Progenitor cell of endocrine pancreas (in vitro differentiated cells): ENCODE data around the gene OR8B8. TPM values are rescaled to one million over a fixed set of nuclear protein-coding genes. Genes with fewer than 3 reads are reported as not detected.

Source experiments
- DNase-seq: peaks from one replicate; pipeline ENCODE4 v3.0.0; 2021; ENCODE audit warnings: low spot score; ENCODE audit not compliant: unreplicated experiment
- H3K27ac Mint-ChIP-seq: 2 replicates; pipeline ENCODE4 v1.8.0; 2021; ENCODE audit warnings: mild to moderate bottlenecking, moderate library complexity, mixed read lengths
- H3K27me3 Mint-ChIP-seq: 2 replicates; pipeline ENCODE4 v1.8.0; 2021; ENCODE audit warnings: mixed read lengths
- H3K36me3 Mint-ChIP-seq: 2 replicates; pipeline ENCODE4 v1.8.0; 2022; ENCODE audit warnings: mixed read lengths; ENCODE audit not compliant: insufficient read depth
- H3K4me1 Mint-ChIP-seq: 2 replicates; pipeline ENCODE4 v1.8.0; 2021; ENCODE audit warnings: low read depth, mixed read lengths
- H3K4me3 Mint-ChIP-seq: 2 replicates; pipeline ENCODE4 v1.8.0; 2021; ENCODE audit warnings: low read depth, mild to moderate bottlenecking, moderate library complexity, mixed read lengths
- H3K9me3 Mint-ChIP-seq: 2 replicates; pipeline ENCODE4 v1.8.0; 2021; ENCODE audit warnings: low read depth, mixed read lengths
- total RNA-seq: library from RNA; stranded (reverse); gene quantifications from 2 replicates; pipeline ENCODE4 v1.2.1, GENCODE V29; 2021
- TF ChIP-seq, protein P1 (sequence below): fragments of 200-600 bp; sonication (generic); IDR thresholded peaks from one replicate; pipeline ENCODE4 v1.5.0; 2021; ENCODE audit warnings: antibody characterized with exemption, mild to moderate bottlenecking; ENCODE audit not compliant: unreplicated experiment

Gene OR8B8
- total RNA-seq, 1 donor from 2014 or later: not detected

DNA sequence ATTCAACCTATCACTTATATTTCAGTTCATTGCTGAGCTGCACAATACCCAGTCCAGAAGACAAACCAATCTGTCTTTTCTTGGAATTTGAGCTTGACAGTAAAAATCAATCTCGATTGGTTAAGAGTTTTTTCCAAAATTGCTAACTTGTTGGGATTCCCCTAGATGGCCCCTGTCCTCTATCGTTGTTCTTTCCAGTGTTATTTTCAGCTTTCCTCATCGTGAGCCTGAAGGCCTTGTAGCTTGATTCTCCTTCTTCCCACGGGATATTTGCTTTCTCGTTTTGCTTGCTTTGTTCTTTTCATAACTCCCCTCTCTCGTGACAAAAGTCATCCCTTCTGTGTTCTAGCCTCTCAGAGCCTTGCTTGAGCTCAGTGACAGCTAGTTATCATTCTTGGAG, 3.1 kb downstream of the OR8B8 start:
- H3K27me3 Mint-ChIP-seq: peaks cover 59% of the 10 kb centered on the region
- peaks cover 6% of the 10 kb centered on the region for H3K4me1 Mint-ChIP-seq
- TF ChIP-seq, protein P1, sequence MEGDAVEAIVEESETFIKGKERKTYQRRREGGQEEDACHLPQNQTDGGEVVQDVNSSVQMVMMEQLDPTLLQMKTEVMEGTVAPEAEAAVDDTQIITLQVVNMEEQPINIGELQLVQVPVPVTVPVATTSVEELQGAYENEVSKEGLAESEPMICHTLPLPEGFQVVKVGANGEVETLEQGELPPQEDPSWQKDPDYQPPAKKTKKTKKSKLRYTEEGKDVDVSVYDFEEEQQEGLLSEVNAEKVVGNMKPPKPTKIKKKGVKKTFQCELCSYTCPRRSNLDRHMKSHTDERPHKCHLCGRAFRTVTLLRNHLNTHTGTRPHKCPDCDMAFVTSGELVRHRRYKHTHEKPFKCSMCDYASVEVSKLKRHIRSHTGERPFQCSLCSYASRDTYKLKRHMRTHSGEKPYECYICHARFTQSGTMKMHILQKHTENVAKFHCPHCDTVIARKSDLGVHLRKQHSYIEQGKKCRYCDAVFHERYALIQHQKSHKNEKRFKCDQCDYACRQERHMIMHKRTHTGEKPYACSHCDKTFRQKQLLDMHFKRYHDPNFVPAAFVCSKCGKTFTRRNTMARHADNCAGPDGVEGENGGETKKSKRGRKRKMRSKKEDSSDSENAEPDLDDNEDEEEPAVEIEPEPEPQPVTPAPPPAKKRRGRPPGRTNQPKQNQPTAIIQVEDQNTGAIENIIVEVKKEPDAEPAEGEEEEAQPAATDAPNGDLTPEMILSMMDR: no peak
- H3K9me3 Mint-ChIP-seq: no peaks in the 10 kb centered on the region
- no peak for DNase-seq
- no peak overlapping the region for H3K4me3 Mint-ChIP-seq
- no peaks in the 10 kb centered on the region for H3K36me3 Mint-ChIP-seq
- peak overlapping the region; percentile 84 for H3K27ac Mint-ChIP-seq

DNA sequence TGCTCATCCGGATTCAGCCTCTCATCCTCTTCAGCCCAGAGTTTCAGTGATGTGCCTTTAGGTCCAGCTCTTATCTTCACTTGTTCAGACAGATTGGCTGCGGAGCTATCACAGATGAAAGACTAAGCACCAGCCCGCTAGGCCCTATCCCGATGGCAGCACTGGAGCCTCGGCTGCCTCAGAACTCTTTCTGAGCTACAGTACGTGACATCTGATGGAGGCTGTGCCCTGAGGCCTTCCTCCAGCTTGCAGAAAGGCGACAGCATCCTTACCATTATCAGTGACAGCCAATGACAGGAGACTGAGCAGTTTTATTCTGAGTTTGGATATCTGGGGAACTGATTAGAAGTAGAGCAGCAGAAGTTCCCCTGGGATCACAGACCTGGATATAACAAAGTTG, 4.0 kb downstream of the OR8B8 start:
- Mint-ChIP-seq H3K4me3 (no peak overlapping the region), H3K4me1 (peaks cover 6% of the 10 kb centered on the region)
- TF ChIP-seq, protein P1: no peak

DNA sequence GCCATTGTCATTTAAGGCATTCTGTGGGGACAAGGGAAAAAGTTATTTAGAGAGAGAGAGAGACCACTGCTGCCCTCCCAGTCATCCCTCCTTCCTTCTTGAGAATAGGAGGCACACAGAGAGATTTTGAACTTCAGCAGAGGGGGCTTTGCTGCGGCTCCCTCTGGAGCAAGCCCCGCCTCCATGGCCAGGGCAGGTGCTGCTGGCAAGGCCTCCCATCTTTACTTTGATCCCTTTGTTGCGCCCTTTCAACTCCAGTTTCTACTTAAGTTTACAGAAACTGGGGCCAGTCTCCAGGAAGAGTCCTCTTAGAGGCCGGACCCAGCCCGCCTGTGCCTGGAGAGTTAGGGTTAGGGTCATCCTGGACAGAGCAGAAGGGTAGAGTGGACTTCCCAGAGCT, 4.4 kb downstream of the OR8B8 start:
- Mint-ChIP-seq H3K4me1 (peaks cover 6% of the 10 kb centered on the region), H3K9me3 (no peaks in the 10 kb centered on the region), H3K4me3 (no peak overlapping the region), H3K27ac (no peak overlapping the region), H3K27me3 (peaks cover 63% of the 10 kb centered on the region), H3K36me3 (no peaks in the 10 kb centered on the region)
- DNase-seq: no peak
- TF ChIP-seq, protein P1: no peak

More for the DNA sequence above, 4.0 kb downstream of the OR8B8 start:
- H3K27ac Mint-ChIP-seq: no peak overlapping the region
- no peaks in the 10 kb centered on the region for H3K9me3 Mint-ChIP-seq
- peaks cover 60% of the 10 kb centered on the region for H3K27me3 Mint-ChIP-seq
- DNase-seq: no peak
- no peaks in the 10 kb centered on the region for H3K36me3 Mint-ChIP-seq

DNA sequence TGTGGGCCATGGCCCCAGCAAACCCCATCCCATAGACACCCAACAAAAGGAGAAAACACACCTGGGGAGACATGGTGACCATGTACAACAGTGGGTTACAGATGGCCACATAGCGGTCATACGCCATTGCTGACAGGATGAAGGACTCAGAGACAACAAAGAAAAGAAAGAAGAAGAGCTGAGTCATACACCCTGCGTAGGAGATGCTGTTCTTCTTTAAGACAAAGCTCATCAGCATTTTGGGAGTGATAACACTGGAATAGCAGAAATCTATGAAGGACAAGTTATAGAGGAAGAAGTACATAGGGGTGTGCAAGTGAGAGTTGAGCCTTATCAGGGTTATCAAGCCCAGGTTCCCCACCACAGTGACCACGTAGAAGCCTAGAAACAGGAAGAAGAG, 4.9 kb downstream of the OR8B8 start:
- no peak overlapping the region for H3K27ac Mint-ChIP-seq
- peaks cover 6% of the 10 kb centered on the region for H3K4me1 Mint-ChIP-seq
- H3K27me3 Mint-ChIP-seq: peaks cover 65% of the 10 kb centered on the region
- TF ChIP-seq, protein P1: no peak
- H3K4me3 Mint-ChIP-seq: no peak overlapping the region
- no peaks in the 10 kb centered on the region for H3K36me3 Mint-ChIP-seq
- H3K9me3 Mint-ChIP-seq: no peaks in the 10 kb centered on the region
- DNase-seq: no peak

DNA sequence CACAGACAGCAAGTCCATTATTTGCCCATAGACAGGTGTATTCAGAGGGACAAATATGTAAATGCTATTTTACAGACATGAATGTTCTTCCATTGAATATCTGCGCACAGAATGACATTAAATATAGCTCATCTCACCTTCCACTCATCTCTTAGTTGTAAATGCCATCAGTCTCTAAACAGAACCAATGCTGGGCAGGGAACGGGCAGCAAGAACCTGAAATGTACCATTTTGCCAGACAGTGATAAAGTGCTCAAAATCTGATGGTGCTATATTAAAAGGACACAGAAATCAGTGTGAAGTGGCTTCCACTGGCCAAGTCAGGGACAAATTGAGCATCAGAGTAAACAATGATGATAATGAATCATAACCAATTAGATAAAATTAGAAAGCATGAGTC, 10.8 kb downstream of the OR8B8 start:
- peaks cover 1% of the 10 kb centered on the region for H3K9me3 Mint-ChIP-seq

More for the DNA sequence above, 10.8 kb downstream of the OR8B8 start:
- TF ChIP-seq, protein P1: no peak
- no peak overlapping the region for H3K27ac Mint-ChIP-seq
- no peak for DNase-seq
- no peaks in the 10 kb centered on the region for H3K36me3 Mint-ChIP-seq
- H3K4me1 Mint-ChIP-seq: peaks cover 11% of the 10 kb centered on the region
- H3K4me3 Mint-ChIP-seq: no peak overlapping the region
- H3K27me3 Mint-ChIP-seq: peaks cover 54% of the 10 kb centered on the region
